ENCODE results near the gene ACO2. TPM values are rescaled to one million over a fixed set of nuclear protein-coding genes. Genes with fewer than 3 reads are reported as not detected.

The ACO2 gene
- total RNA-seq, 1 experiment from 2014 or later: 76.7 TPM

GRCh38 chr22:41481131-41481830, 12.4 kb downstream of the ACO2 start:
- ChIA-PET CTCF (interaction anchor here (0.6 kb wide), 1 partner anchor 21 kb away, joined by 3 read pairs; no protein-coding TSS in a partner anchor), POLR2A (ENCODE audit: unreplicated experiment) (no interaction called here)

GRCh38 chr22:41481925-41482318, 13.0 kb downstream of the ACO2 start:
- Histone ChIP-seq H3K4me2 (no peak overlapping the region), H3K4me1 (replicated peaks; ENCODE audit: insufficient read depth) (no peaks in the 10 kb centered on the region), H3K27me3 (ENCODE audit: insufficient read depth, low read depth) (no peaks in the 10 kb centered on the region), H3K9me3 (ENCODE audit: insufficient read depth, low read depth) (no peaks in the 10 kb centered on the region), H3K79me2 (ENCODE audit: low read depth) (peaks cover 94% of the 10 kb centered on the region), H3K36me3 (ENCODE audit: low read depth) (no peaks in the 10 kb centered on the region), H3K27ac (no peak overlapping the region), H2AFZ (no peak overlapping the region), H3K9me2 (ENCODE audit: insufficient read depth) (no peaks in the 10 kb centered on the region), H4K20me1 (ENCODE audit: insufficient read depth) (peaks cover 96% of the 10 kb centered on the region), H3K4me3 (no peak overlapping the region), H3F3A (ENCODE audit: insufficient read depth, low read depth) (no peaks in the 10 kb centered on the region; the same call in 1 of the 2 replicates)
- CTCF ChIA-PET: interaction anchor here (0.6 kb wide), 1 partner anchor 22 kb away, joined by 3 read pairs; no protein-coding TSS in a partner anchor
- POLR2A ChIA-PET (ENCODE audit: unreplicated experiment): no interaction called here
- no TSS peak for BruUV-seq (replicated peaks)
- TF ChIP-seq EZH2 (IDR thresholded peaks at IDR 0.05; ENCODE audit: low read depth) (no peak), CTCF (conservative IDR thresholded peaks at IDR 0.05) (no peak)
- no peak for DNase-seq
- intact Hi-C loops (cut with micrococcal nuclease; ENCODE audit: unreplicated experiment): no loop called here

More at GRCh38 chr22:41481131-41481830, 12.4 kb downstream of the ACO2 start:
- Histone ChIP-seq H3K27ac (no peak overlapping the region), H3K9me2 (ENCODE audit: insufficient read depth) (no peaks in the 10 kb centered on the region), H4K20me1 (ENCODE audit: insufficient read depth) (peaks cover 96% of the 10 kb centered on the region), H3K9me3 (ENCODE audit: insufficient read depth, low read depth) (no peaks in the 10 kb centered on the region), H2AFZ (no peak overlapping the region), H3K36me3 (ENCODE audit: low read depth) (no peaks in the 10 kb centered on the region), H3K27me3 (ENCODE audit: insufficient read depth, low read depth) (no peaks in the 10 kb centered on the region), H3F3A (ENCODE audit: insufficient read depth, low read depth) (no peaks in the 10 kb centered on the region; the same call in 1 of the 2 replicates), H3K79me2 (ENCODE audit: low read depth) (peaks cover 95% of the 10 kb centered on the region), H3K4me1 (replicated peaks; ENCODE audit: insufficient read depth) (no peaks in the 10 kb centered on the region), H3K4me2 (no peak overlapping the region), H3K4me3 (no peak overlapping the region)
- TF ChIP-seq CTCF (conservative IDR thresholded peaks at IDR 0.05) (no peak), EZH2 (IDR thresholded peaks at IDR 0.05; ENCODE audit: low read depth) (no peak)
- DNase-seq: no peak
- intact Hi-C loops (cut with micrococcal nuclease; ENCODE audit: unreplicated experiment): no loop called here
- BruUV-seq (replicated peaks): no TSS peak

GRCh38 chr22:41482319-41482935, 13.5 kb downstream of the ACO2 start:
- H3F3A ChIP-seq (ENCODE audit: insufficient read depth, low read depth): no peaks in the 10 kb centered on the region; the same call in 1 of the 2 replicates
- H2AFZ ChIP-seq: no peak overlapping the region
- POLR2A ChIA-PET (ENCODE audit: unreplicated experiment): no interaction called here
- intact Hi-C loops (cut with micrococcal nuclease; ENCODE audit: unreplicated experiment): no loop called here
- no peak overlapping the region for H3K4me2 ChIP-seq
- no TSS peak for BruUV-seq (replicated peaks)
- no peak for TF ChIP-seq CTCF (conservative IDR thresholded peaks at IDR 0.05)
- TF ChIP-seq EZH2 (IDR thresholded peaks at IDR 0.05; ENCODE audit: low read depth): no peak
- H3K4me3 ChIP-seq: no peak overlapping the region
- no peak for DNase-seq
- no peaks in the 10 kb centered on the region for H3K9me2 ChIP-seq (ENCODE audit: insufficient read depth)
- CTCF ChIA-PET: no interaction called here
- peaks cover 96% of the 10 kb centered on the region for H4K20me1 ChIP-seq (ENCODE audit: insufficient read depth)
- H3K79me2 ChIP-seq (ENCODE audit: low read depth): peaks cover 95% of the 10 kb centered on the region
- no peak overlapping the region for H3K27ac ChIP-seq
- H3K27me3 ChIP-seq (ENCODE audit: insufficient read depth, low read depth): no peaks in the 10 kb centered on the region
- no peaks in the 10 kb centered on the region for H3K9me3 ChIP-seq (ENCODE audit: insufficient read depth, low read depth)
- H3K4me1 ChIP-seq (replicated peaks; ENCODE audit: insufficient read depth): no peaks in the 10 kb centered on the region
- H3K36me3 ChIP-seq (ENCODE audit: low read depth): no peaks in the 10 kb centered on the region
